OCI-LY7 (cell line): ENCODE measurements around the gene CD300LF. TPM values are rescaled to one million over a fixed set of nuclear protein-coding genes. Genes with fewer than 3 reads are reported as not detected.

ENCODE experiments used
- BruUV-seq: library from RNA; stranded (reverse); fragments of 400-500 nt; replicated peaks from 2 replicates; lab custom pipeline; 2021; lab: Mats Ljungman, UMichigan
- CTCF ChIA-PET: fragments of 300-600 bp; sonication (Branson Sonifier 250); formaldehyde crosslinking; loops from one replicate; lab custom pipeline; 2022; ENCODE audit warnings: antibody characterized with exemption; ENCODE audit not compliant: unreplicated experiment; lab: Charles Lee
- POLR2A ChIA-PET: fragments of 300-600 bp; sonication (Branson Sonifier 250); formaldehyde crosslinking; loops from one replicate; lab custom pipeline; 2022; ENCODE audit warnings: antibody characterized with exemption; lab: Charles Lee
- DNase-seq: peaks from one replicate; pipeline ENCODE4 v3.0.0-alpha.2; 2015; ENCODE audit warnings: low spot score
- H2AFZ ChIP-seq: fragments of 200-600 bp; sonication (generic), shearing (Covaris generic); 2 replicates; pipeline ENCODE4 v1.6.1; 2014; ENCODE audit warnings: mild to moderate bottlenecking, antibody characterized with exemption, low read length, moderate library complexity
- H3K27ac ChIP-seq: fragments of 200-600 bp; sonication (generic); 2 replicates; pipeline ENCODE4 v1.5.1; 2014; ENCODE audit warnings: mixed run types, low read depth, mild to moderate bottlenecking, moderate library complexity, low read length, inconsistent platforms; ENCODE audit not compliant: poor library complexity, severe bottlenecking
- H3K36me3 ChIP-seq: fragments of 200-600 bp; sonication (generic); 2 replicates; pipeline ENCODE4 v1.6.1; 2014; ENCODE audit warnings: mild to moderate bottlenecking, antibody characterized with exemption, low read length, moderate library complexity, mixed read lengths; ENCODE audit not compliant: insufficient read depth
- H3K4me1 ChIP-seq: fragments of 200-600 bp; sonication (generic); 2 replicates; pipeline ENCODE4 v1.5.1; 2014; ENCODE audit warnings: mild to moderate bottlenecking, low read length; ENCODE audit not compliant: insufficient read depth, poor library complexity, severe bottlenecking
- H3K4me2 ChIP-seq: fragments of 200-600 bp; sonication (generic); 2 replicates; pipeline ENCODE4 v1.6.1; 2014; ENCODE audit warnings: mild to moderate bottlenecking, low read length
- H3K4me3 ChIP-seq: fragments of 200-600 bp; sonication (generic); 2 replicates; pipeline ENCODE4 v1.5.1; 2014; ENCODE audit warnings: mild to moderate bottlenecking, low read depth, low read length; ENCODE audit not compliant: poor library complexity, severe bottlenecking
- H3K79me2 ChIP-seq: fragments of 200-600 bp; sonication (generic); 2 replicates; pipeline ENCODE4 v1.6.1; 2016; ENCODE audit warnings: low read depth, mild to moderate bottlenecking, low read length, moderate library complexity, mixed read lengths; ENCODE audit not compliant: insufficient read depth
- H3K9me2 ChIP-seq: fragments of 200-600 bp; sonication (generic); 2 replicates; pipeline ENCODE4 v1.6.1; 2016; ENCODE audit warnings: mild to moderate bottlenecking, low read length, mixed read lengths; ENCODE audit not compliant: insufficient read depth
- H3K9me3 ChIP-seq: fragments of 200-600 bp; sonication (generic); 2 replicates; pipeline ENCODE4 v1.6.1; 2014; ENCODE audit warnings: mild to moderate bottlenecking, mixed run types, low read length, mixed read lengths
- H4K20me1 ChIP-seq: fragments of 200-600 bp; sonication (generic); 2 replicates; pipeline ENCODE4 v1.6.1; 2014; ENCODE audit warnings: mild to moderate bottlenecking, antibody characterized with exemption, low read length, moderate library complexity, mixed read lengths; ENCODE audit not compliant: insufficient read depth
- CTCF ChIP-seq: fragments of 200-600 bp; sonication (generic); conservative IDR thresholded peaks from 2 replicates; pipeline ENCODE4 v1.5.1; 2014; ENCODE audit warnings: mild to moderate bottlenecking, antibody characterized with exemption, low read length, moderate library complexity, mixed read lengths
- EZH2phosphoT487 ChIP-seq: fragments of 200-600 bp; sonication (generic); IDR thresholded peaks from 2 replicates; pipeline ENCODE4 v1.6.1; 2018; ENCODE audit warnings: low read depth, borderline replicate concordance, mild to moderate bottlenecking, mixed run types, antibody characterized with exemption, low read length, moderate library complexity, mixed read lengths
- intact Hi-C: fragments of 100-400 bp; cut with micrococcal nuclease; formaldehyde crosslinking; loops from one replicate; pipeline ENCODE4 v1.10.0; 2022; ENCODE audit not compliant: unreplicated experiment
- total RNA-seq, 2 experiments: library from RNA; depleted of rRNA in 1 of 2; stranded (reverse); fragments of >200 nt in 1 of 2; shearing (Covaris generic) in 1 of 2; gene quantifications; 2 replicates each; pipeline ENCODE4 v1.2.3, GENCODE V29; 2014 to 2022

CD300LF gene
- total RNA-seq, 2 experiments from 2014 or later = not detected

GRCh38 chr17:74748279-74748528 is 35.5 kb upstream of the CD300LF start:
- intact Hi-C loops = loop anchor here (1.0 kb wide), 1 partner anchor 28 kb away; the partner anchor contains the start of gene NAT9
- POLR2A ChIA-PET = no interaction called here
- H3K4me1 ChIP-seq = peaks cover 40% of the 10 kb centered on the region

DNA sequence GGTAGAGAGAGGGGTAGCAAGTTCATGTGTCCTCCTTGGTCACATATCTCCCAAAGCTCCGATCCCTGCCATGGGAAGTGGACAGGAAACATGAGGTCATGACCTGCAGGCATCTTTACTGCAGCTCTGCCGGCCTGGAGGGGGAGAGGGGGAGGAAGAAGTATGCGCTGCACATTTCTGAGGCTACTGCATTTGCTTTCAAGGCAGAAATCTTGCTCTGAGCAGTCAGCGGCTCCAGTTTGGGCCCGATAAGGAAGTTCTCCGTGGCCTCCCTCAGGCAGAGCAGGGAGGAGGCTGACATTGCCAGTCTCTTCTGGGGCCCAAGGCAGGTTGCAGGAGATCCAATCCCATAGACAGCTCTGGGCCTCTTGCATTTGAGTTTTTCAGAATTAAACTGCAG is 34.2 kb upstream of the CD300LF start:
- Histone ChIP-seq H3K79me2 (peaks cover 26% of the 10 kb centered on the region; the same call in 1 of the 2 replicates), H3K4me2 (no peak overlapping the region), H3K9me2 (no peaks in the 10 kb centered on the region), H3K9me3 (no peaks in the 10 kb centered on the region), H4K20me1 (peaks cover 11% of the 10 kb centered on the region; the same call in 1 of the 2 replicates), H3K27ac (no peak overlapping the region), H3K4me3 (no peak overlapping the region), H3K36me3 (peaks cover 12% of the 10 kb centered on the region; the same call in 1 of the 2 replicates), H2AFZ (no peak overlapping the region), H3K4me1 (peaks cover 53% of the 10 kb centered on the region)
- POLR2A ChIA-PET = interaction anchor here (0.7 to 2.6 kb wide), 5 partner anchors 9 to 86 kb away, joined by 3 to 13 read pairs (median 4); partner anchors contain the start of gene NAT9
- no TSS peak for BruUV-seq
- TF ChIP-seq CTCF = no peak
- no peak for TF ChIP-seq EZH2phosphoT487
- CTCF ChIA-PET = interaction anchor here (1.8 to 2.5 kb wide), 3 partner anchors 9 to 29 kb away, joined by 4 to 10 read pairs (median 10); partner anchors contain the start of gene NAT9
- DNase-seq = no peak
- intact Hi-C loops = no loop called here

More at GRCh38 chr17:74748279-74748528, 35.5 kb upstream of the CD300LF start:
- Histone ChIP-seq H3K79me2 (peaks cover 26% of the 10 kb centered on the region; the same call in 1 of the 2 replicates), H3K36me3 (peaks cover 22% of the 10 kb centered on the region), H3K27ac (peak overlapping the region; percentile 25), H3K9me2 (no peaks in the 10 kb centered on the region), H3K9me3 (no peaks in the 10 kb centered on the region), H2AFZ (peak overlapping the region; percentile 40; the same call in 1 of the 2 replicates), H4K20me1 (peaks cover 11% of the 10 kb centered on the region; the same call in 1 of the 2 replicates), H3K4me3 (peak overlapping the region; percentile 86), H3K4me2 (peak overlapping the region; percentile 50)
- BruUV-seq = no TSS peak
- CTCF ChIA-PET = no interaction called here
- TF ChIP-seq CTCF (no peak), EZH2phosphoT487 (no peak)
- no peak for DNase-seq

GRCh38 chr17:74746376-74746775 is 33.7 kb upstream of the CD300LF start:
- peaks cover 6% of the 10 kb centered on the region; the same call in 1 of the 2 replicates for H3K36me3 ChIP-seq
- no peaks in the 10 kb centered on the region for H3K9me2 ChIP-seq
- no TSS peak for BruUV-seq
- H3K9me3 ChIP-seq = no peaks in the 10 kb centered on the region
- intact Hi-C loops = no loop called here
- no peak overlapping the region for H3K4me2 ChIP-seq
- peaks cover 59% of the 10 kb centered on the region for H3K4me1 ChIP-seq
- no peak for TF ChIP-seq CTCF
- no peak for TF ChIP-seq EZH2phosphoT487
- H3K79me2 ChIP-seq = peaks cover 21% of the 10 kb centered on the region; the same call in 1 of the 2 replicates
- no peak overlapping the region for H3K27ac ChIP-seq
- DNase-seq = no peak
- H3K4me3 ChIP-seq = no peak overlapping the region
- ChIA-PET POLR2A (interaction anchor here (0.7 to 2.6 kb wide), 6 partner anchors 8 to 127 kb away, joined by 3 to 13 read pairs (median 4); partner anchors contain the start of genes FDXR and NAT9), CTCF (interaction anchor here (1.8 to 2.5 kb wide), 4 partner anchors 8 to 44 kb away, joined by 4 to 11 read pairs (median 10); partner anchors contain the start of gene NAT9)
- H2AFZ ChIP-seq = no peak overlapping the region
- H4K20me1 ChIP-seq = peaks cover 11% of the 10 kb centered on the region; the same call in 1 of the 2 replicates
